ENCODE measurements around the gene PRR7. TPM values are rescaled to one million over a fixed set of nuclear protein-coding genes. Genes with fewer than 3 reads are reported as not detected.

PRR7 gene
- total and polyA plus RNA-seq, 2 of the 13 experiments (the other 11 are each of a cell fraction or from before 2014, with no cell fraction given) = 4.8 to 5.0 TPM

DNA sequence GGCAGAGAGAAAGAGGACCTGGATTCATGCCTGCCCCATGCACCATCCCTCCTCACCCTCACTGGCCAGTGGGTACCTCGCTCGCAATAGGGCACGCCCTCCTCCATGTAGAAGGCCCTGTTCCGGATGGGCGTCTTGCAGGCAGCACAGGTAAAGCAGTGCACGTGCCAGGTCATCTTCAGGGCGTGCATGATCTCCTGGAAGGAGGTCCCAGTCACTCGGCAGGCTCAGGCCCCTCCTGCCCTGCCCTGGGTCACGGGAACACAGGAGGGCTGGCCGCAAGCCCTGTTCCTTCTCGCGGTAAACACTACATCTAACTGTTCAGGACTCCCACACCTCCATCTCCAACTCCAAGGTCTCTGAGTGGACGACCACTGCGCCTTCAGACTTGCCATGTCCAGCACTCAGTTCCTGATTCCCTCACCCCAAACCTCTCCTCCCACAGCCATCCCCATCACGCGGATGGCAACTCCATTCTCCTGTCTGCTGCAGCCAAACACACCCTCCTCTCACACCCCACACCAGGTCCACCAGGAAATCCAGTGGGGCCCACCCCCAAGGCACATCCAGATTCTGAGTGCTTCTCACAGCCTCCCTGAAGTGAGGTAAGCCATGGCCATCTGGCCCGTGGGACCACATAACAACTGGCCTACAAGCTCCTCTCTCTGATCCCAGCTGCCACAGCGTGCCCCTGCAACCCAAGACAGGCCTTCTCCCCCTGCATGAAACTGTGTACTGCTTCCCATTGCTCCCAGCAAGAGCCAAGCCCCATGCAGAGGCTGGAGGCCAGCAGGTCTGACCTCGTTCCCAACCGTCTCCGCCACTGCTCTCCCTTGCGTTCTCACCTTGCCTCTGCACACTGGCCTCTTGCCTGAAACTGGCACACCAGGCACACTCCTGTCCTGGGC lies 37.6 kb downstream of the PRR7 start:
- no peak for ATAC-seq
- no peak for DNase-seq (ENCODE audit: low spot score)
- no peaks in the 10 kb centered on the region for H3K27me3 ChIP-seq (ENCODE audit: control insufficient read depth in 1 of 2, insufficient read depth in 2 of 2, low read length in 2 of 2)
- no peaks in the 10 kb centered on the region for H3K9me3 ChIP-seq (ENCODE audit: low read length)
- peaks cover 3% of the 10 kb centered on the region for H3K4me1 ChIP-seq (ENCODE audit: insufficient read depth, low read length)
- no peaks in the 10 kb centered on the region for H4K20me1 ChIP-seq (ENCODE audit: insufficient read depth, low read length)
- intact Hi-C loops (cut with micrococcal nuclease; ENCODE audit: unreplicated experiment) (no loop called here), in situ Hi-C loops (cut with HindIII; ENCODE audit: extremely low pct_ligation_motif_present, low pct_unique_long_range_greater_than_20kb) (no loop called here)
- no peak overlapping the region for H3K4me2 ChIP-seq (ENCODE audit: low read depth, low read length)
- no peak overlapping the region for H3K9ac ChIP-seq (ENCODE audit: insufficient read depth, low read depth, low read length)
- H3K79me2 ChIP-seq (ENCODE audit: insufficient read depth, low read length) = no peaks in the 10 kb centered on the region
- no peak for FAIRE-seq
- H3K36me3 ChIP-seq (replicated peaks in 1 of 2; ENCODE audit: control insufficient read depth in 1 of 2, insufficient read depth in 2 of 2, low read length in 2 of 2) = peaks cover 7 to 10% of the 10 kb centered on the region in 2 experiments; a peak in 4 of 5 replicates
- CTCF ChIA-PET (ENCODE audit: low intra/inter-chr PET ratio, low total read pairs) = no interaction called here
- H3K4me3 ChIP-seq (replicated peaks in 1 of 3; ENCODE audit: insufficient read depth in 1 of 3, low read depth in 2 of 3, low read length in 3 of 3) = no peak overlapping the region
- WGBS (ENCODE audit: low lambda C conversion rate) = 95% methylated on average over 12 of the region's 22 CpGs
- no peak overlapping the region for H3K27ac ChIP-seq (ENCODE audit: extremely low read length, insufficient read depth, low read length)
- no peak overlapping the region for H2AFZ ChIP-seq (ENCODE audit: low read length)
- BruUV-seq (replicated peaks) = no TSS peak
- POLR2A ChIA-PET = no interaction called here
- no peak for TF ChIP-seq RFX1 (IDR thresholded peaks at IDR 0.05)
- TF ChIP-seq AGO2 (optimal IDR thresholded peaks at IDR 0.05; ENCODE audit: low read depth, low read length) = peak; percentile 55
- 0 out of 2 replicates have a peak, but pooled peaks have one; percentile 23 for TF ChIP-seq RBFOX2 (IDR thresholded peaks at IDR 0.05; ENCODE audit: low read depth, low read length)
- TF ChIP-seq ZNF546 (CRISPR knock-in tag; conservative IDR thresholded peaks at IDR 0.05) = no peak
- no peak for TF ChIP-seq ASH2L (IDR thresholded peaks at IDR 0.05; ENCODE audit: insufficient read length, low read depth, low read length)
- TF ChIP-seq PRMT3 (CRISPR knock-in tag; IDR thresholded peaks at IDR 0.05; ENCODE audit: borderline replicate concordance, low read depth) = no peak

DNA sequence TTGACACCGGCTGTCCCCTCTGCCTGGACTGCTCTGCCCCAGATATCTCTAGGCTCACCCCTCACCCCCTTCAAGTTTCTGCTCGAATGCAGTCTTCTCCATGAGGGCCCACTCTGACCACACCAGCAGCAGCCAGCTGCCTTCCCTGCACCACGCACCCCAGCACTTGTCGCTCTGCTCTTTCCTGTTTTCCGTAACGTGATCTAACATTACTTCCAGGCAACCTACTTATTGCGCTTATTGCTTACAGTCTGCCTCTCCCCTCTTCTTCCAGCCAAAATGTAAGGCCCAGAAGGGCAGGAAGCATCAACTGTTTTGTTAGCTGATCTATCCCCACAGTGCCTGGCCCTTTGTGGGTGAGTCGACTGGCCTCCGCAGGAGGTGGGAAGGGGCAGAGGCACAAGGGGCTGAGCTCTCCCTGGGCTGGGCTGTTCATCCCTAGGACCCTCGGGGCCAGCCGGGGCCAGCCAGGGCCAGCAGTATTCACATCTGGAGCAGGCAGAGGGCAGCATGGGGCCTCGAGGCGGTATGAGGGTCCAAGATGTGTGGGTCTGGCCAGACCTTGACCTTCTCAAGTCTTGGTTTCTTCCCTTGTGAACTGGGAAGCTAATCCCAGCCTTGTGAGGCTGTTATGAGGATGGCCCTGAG lies 38.4 kb downstream of the PRR7 start:
- BruUV-seq (replicated peaks) = no TSS peak
- POLR2A ChIA-PET = no interaction called here
- TF ChIP-seq, protein P1, sequence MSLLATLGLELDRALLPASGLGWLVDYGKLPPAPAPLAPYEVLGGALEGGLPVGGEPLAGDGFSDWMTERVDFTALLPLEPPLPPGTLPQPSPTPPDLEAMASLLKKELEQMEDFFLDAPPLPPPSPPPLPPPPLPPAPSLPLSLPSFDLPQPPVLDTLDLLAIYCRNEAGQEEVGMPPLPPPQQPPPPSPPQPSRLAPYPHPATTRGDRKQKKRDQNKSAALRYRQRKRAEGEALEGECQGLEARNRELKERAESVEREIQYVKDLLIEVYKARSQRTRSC (CRISPR knock-in tag; IDR thresholded peaks at IDR 0.05; ENCODE audit: low read depth) = no peak
- TF ChIP-seq CCAR2 (optimal IDR thresholded peaks at IDR 0.05; ENCODE audit: low read depth, low read length) = no peak
- TF ChIP-seq TBL1XR1 (IDR thresholded peaks at IDR 0.05; ENCODE audit: borderline replicate concordance, low read length, partially characterized antibody) = no peak
- no peak for TF ChIP-seq FOXP1 (IDR thresholded peaks at IDR 0.05)
- TF ChIP-seq FOXP1 (CRISPR knock-in tag; IDR thresholded peaks at IDR 0.05) = no peak
- TF ChIP-seq ZNF235 (CRISPR knock-in tag; IDR thresholded peaks at IDR 0.05; ENCODE audit: borderline replicate concordance) = no peak
- no peak for TF ChIP-seq ZFY (CRISPR knock-in tag; IDR thresholded peaks at IDR 0.05)
- no peak for TF ChIP-seq MAFG (CRISPR knock-in tag; IDR thresholded peaks at IDR 0.05)
- no peak for TF ChIP-seq MED1 (CRISPR knock-in tag; IDR thresholded peaks at IDR 0.05)
- no peak for TF ChIP-seq HHEX (CRISPR knock-in tag; IDR thresholded peaks at IDR 0.05)
- no peak for TF ChIP-seq ZFP41 (CRISPR knock-in tag; IDR thresholded peaks at IDR 0.05; ENCODE audit: borderline replicate concordance)
- TF ChIP-seq, protein P2, sequence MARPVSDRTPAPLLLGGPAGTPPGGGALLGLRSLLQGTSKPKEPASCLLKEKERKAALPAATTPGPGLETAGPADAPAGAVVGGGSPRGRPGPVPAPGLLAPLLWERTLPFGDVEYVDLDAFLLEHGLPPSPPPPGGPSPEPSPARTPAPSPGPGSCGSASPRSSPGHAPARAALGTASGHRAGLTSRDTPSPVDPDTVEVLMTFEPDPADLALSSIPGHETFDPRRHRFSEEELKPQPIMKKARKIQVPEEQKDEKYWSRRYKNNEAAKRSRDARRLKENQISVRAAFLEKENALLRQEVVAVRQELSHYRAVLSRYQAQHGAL (CRISPR knock-in tag; IDR thresholded peaks at IDR 0.05; ENCODE audit: not compliant biosample characterization) = no peak

More for the DNA sequence above, 38.4 kb downstream of the PRR7 start:
- H3K4me2 ChIP-seq (ENCODE audit: low read depth, low read length) = no peak overlapping the region
- ATAC-seq (no peak), FAIRE-seq (no peak), DNase-seq (ENCODE audit: low spot score) (no peak)
- H3K9me3 ChIP-seq (ENCODE audit: low read length) = no peaks in the 10 kb centered on the region
- CTCF ChIA-PET (ENCODE audit: low intra/inter-chr PET ratio, low total read pairs) = no interaction called here
- H4K20me1 ChIP-seq (ENCODE audit: insufficient read depth, low read length) = no peaks in the 10 kb centered on the region
- intact Hi-C loops (cut with micrococcal nuclease; ENCODE audit: unreplicated experiment) = no loop called here
- no peak overlapping the region for H3K9ac ChIP-seq (ENCODE audit: insufficient read depth, low read depth, low read length)
- no peaks in the 10 kb centered on the region for H3K27me3 ChIP-seq (ENCODE audit: control insufficient read depth in 1 of 2, insufficient read depth in 2 of 2, low read length in 2 of 2)
- no peak overlapping the region for H3K4me3 ChIP-seq (replicated peaks in 1 of 3; ENCODE audit: insufficient read depth in 1 of 3, low read depth in 2 of 3, low read length in 3 of 3)
- no peak overlapping the region for H3K27ac ChIP-seq (ENCODE audit: extremely low read length, insufficient read depth, low read length)
- no peaks in the 10 kb centered on the region for H3K79me2 ChIP-seq (ENCODE audit: insufficient read depth, low read length)
- H3K4me1 ChIP-seq (ENCODE audit: insufficient read depth, low read length) = no peaks in the 10 kb centered on the region
- peaks cover 7 to 10% of the 10 kb centered on the region in 2 experiments; a peak in 4 of 5 replicates for H3K36me3 ChIP-seq (replicated peaks in 1 of 2; ENCODE audit: control insufficient read depth in 1 of 2, insufficient read depth in 2 of 2, low read length in 2 of 2)
- H2AFZ ChIP-seq (ENCODE audit: low read length) = no peak overlapping the region
- in situ Hi-C loops (cut with HindIII; ENCODE audit: extremely low pct_ligation_motif_present, low pct_unique_long_range_greater_than_20kb) = no loop called here
- WGBS (ENCODE audit: low lambda C conversion rate) = 81% methylated on average over 10 of the region's 13 CpGs

All from HepG2 (cell line).